MM.1S (cell line): ENCODE measurements around the gene GJB5.

Source experiments
- CTCF ChIP-seq: fragments of 300-600 bp; sonication (generic); IDR thresholded peaks from 2 replicates; pipeline ENCODE4 v1.5.1; 2016; ENCODE audit warnings: antibody characterized with exemption, low read length, mixed read lengths
- EZH2phosphoT487 ChIP-seq: fragments of 300-600 bp; sonication (generic); IDR thresholded peaks from 2 replicates; pipeline ENCODE4 v1.6.1; 2018; ENCODE audit warnings: antibody characterized with exemption, low read length

GRCh38 chr1:34746785-34747637 lies 7.8 kb upstream of the GJB5 start:
- TF ChIP-seq CTCF = no peak
- no peak for TF ChIP-seq EZH2phosphoT487
